Activated CD8-positive, alpha-beta memory T cell treated with anti-CD3 and anti-CD28 coated beads for 48 hours (primary cell): ENCODE data around the gene CDKN2B-AS1.
A peak's percentile ranks its signal among the peaks of the same experiment; 100 is the strongest.

ENCODE experiments used
- DNase-seq, 3 experiments: peaks; one replicate each; pipeline ENCODE4 v3.0.0-alpha.2; 2020; ENCODE audit warnings: low read depth in 2 of 3, low spot score in 2 of 3

The CDKN2B-AS1 gene

GRCh38 chr9:22005702-22006606, 11.4 kb downstream of the CDKN2B-AS1 start:
- no peak for DNase-seq

- DNase-seq, result no peak
These were observed 13.8 kb downstream of the CDKN2B-AS1 start for GRCh38 chr9:22008384-22008716.

- DNase-seq, result peak in 2 of 3 experiments; percentile 51 to 57
These were observed 14.3 kb downstream of the CDKN2B-AS1 start, which contains the start of gene CDKN2B for GRCh38 chr9:22008717-22009505. CDKN2B (minus strand) TSS chr9:22009305; CDS start chr9:22008953, 352 bp downstream.

DNA sequence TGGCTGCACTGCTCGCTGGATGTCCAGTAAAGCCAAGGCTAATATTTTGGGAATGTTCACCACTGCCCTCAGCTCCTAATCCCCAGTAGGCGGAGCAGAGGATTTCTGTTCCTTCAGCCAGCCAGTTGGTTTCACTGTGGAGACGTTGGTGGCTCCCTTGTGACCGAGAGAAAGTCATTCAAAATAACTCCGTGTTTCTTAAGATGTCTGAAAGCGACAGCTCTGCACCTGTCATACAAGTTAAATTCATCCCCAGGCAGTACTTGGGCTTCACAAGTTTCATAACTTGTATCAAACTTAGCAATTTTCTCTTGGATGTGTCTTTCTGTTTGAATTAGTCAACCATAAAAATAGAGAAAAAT, 14.9 kb downstream of the CDKN2B-AS1 start:
- DNase-seq, result no peak

- no peak for DNase-seq
These were observed 16.5 kb downstream of the CDKN2B-AS1 start for GRCh38 chr9:22010866-22011625.

DNA sequence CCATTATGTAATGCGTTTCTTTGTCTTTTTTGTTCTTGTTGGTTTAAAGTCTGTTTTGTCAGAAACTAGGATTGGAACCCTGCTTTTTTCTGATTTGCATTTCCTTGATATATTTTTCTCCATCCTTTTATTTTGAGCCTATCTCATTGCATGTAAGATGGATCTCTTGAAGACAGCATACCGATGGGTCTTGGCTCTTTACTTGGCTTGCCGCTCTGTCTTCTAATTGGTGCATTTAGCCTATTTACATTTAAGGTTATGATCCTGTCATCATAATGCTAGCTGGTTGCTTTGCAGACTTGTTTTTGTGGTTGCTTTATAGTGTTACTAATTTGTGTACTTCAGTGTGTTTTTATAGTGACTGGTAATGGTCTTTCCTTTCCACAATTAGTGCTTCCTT, 27.8 kb downstream of the CDKN2B-AS1 start:
- DNase-seq, result no peak

- no peak for DNase-seq
These were observed 32.1 kb downstream of the CDKN2B-AS1 start for GRCh38 chr9:22026696-22027095.

DNA sequence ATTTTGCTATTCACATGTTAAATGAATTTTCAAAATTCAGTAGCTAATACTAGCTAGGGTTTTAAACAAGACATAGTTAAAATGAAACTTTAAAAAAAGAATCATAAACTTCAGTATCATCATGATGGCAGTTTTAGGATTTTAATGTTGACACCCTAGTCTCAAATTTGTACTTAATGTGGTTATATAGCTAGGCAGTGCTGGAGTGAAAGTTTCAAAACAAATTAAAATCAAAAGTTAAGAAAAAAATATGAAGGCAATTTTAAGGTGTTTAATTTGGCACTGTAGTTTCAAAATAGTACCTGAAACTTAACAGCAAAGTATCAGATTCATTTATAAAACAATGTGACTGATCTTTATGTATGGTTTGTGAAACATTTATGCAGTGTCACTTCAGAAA, 33.8 kb downstream of the CDKN2B-AS1 start:
- DNase-seq, result no peak

DNA sequence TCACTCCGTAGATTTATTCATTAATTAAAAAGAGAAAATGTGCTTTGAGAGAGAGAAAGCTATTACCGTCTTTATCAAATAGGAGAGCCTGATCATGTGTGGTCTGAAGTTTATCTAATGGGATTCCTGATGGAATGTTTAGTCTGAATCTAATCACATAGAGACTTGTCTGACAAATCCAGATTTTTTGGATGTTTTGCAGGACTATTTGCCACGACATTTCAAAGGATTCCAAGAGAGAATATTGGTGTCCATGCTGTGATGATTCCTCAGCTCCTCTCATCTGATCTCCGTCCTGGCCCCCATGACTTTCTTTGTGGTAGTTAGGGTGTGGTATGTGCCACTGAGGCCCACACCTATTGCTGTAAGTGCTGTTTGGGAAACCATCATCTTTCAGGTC, 34.6 kb downstream of the CDKN2B-AS1 start:
- no peak for DNase-seq

GRCh38 chr9:22030101-22030598, 35.6 kb downstream of the CDKN2B-AS1 start:
- no peak for DNase-seq

- no peak for DNase-seq
These were observed 37.2 kb downstream of the CDKN2B-AS1 start for GRCh38 chr9:22031655-22032411.

DNA sequence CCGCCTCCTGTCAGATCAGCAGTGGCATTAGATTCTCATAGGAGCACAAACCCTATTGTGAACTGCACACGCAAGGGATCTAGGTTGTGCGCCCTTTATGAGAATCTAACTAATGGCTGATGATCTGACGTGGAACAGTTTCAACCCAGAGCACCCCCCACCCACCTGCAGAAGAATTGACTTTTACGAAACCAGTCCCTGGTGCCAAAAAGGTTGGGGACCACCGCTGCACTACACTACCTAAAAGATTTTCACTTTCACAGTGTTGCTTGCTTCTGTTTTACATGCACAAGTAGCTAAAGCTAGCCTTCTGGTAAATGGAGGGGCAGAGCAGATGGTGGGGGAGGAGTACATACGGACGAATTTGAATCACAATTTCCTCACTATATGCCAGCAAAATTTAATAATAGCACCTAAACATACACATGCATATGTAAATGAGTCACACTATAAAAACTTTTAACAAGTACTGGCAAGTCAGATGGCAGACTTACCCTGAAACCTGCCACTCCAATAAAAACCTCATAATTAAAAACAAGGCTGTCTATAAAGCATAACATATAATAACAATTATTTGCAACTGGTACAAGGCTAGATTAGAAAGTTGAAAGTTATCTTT, 38.5 kb downstream of the CDKN2B-AS1 start:
- DNase-seq, result no peak

- no peak for DNase-seq
These were observed 41.0 kb downstream of the CDKN2B-AS1 start for GRCh38 chr9:22035591-22036011.

GRCh38 chr9:22036866-22037626, 42.5 kb downstream of the CDKN2B-AS1 start:
- DNase-seq, result no peak

- DNase-seq, result no peak
These were observed 43.5 kb downstream of the CDKN2B-AS1 start for GRCh38 chr9:22037954-22038690.

GRCh38 chr9:22039258-22039657, 44.7 kb downstream of the CDKN2B-AS1 start:
- DNase-seq, result no peak

- no peak for DNase-seq
These were observed 46.2 kb downstream of the CDKN2B-AS1 start for GRCh38 chr9:22040760-22041159.

DNA sequence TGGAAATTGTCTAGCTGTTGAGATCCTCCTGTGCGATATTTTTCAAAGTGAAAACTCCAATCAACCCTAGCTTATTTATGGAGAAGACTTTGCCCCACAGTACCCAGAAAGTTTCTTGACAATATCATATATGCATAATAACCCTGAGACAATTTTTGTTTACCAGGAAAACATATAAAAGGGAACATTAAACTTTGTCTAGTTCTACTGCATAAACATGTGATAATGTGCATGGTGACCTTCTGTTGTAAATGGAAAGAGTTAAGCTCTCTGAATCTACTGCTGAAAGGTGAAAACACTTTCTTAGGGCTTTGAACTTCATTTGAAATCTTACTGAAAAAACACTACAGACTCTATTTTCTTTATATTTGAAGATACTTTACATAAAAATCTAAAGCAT, 46.8 kb downstream of the CDKN2B-AS1 start:
- no peak for DNase-seq

DNA sequence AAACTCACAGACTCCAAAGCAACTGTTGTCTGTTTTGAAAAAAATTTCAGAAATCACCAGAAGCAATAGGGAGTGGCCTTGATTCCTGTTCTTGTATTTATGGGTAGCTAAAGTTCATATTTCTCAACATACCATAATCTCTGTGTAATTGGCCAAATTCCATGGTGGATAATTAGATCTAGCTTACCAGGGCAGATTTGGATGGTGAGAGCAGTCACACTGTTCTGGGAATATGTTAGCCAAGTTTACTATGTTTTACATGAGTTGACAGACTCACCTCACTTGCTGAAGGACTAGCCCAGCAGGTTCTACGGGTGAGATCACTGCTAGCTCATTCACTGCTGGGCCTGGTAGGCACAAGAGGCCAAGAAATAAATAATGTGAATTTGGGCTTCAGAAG, 47.2 kb downstream of the CDKN2B-AS1 start:
- DNase-seq, result no peak
